HepG2 (cell line): ENCODE data around the gene LSM2. TPM values are rescaled to one million over a fixed set of nuclear protein-coding genes. Genes with fewer than 3 reads are reported as not detected.

Source experiments
- CBX5 ChIP-seq: sonication (generic); formaldehyde crosslinking; IDR thresholded peaks from 2 replicates; pipeline ENCODE4 v1.4.0; 2020; ENCODE audit warnings: missing genetic modification reagents, borderline replicate concordance
- CCDC6 ChIP-seq: sonication (generic); formaldehyde crosslinking; IDR thresholded peaks from 2 replicates; pipeline ENCODE4 v1.8.1; 2022; ENCODE audit warnings: mild to moderate bottlenecking, missing genetic modification reagents, moderate library complexity
- IKZF4 ChIP-seq: sonication (generic); formaldehyde crosslinking; IDR thresholded peaks from 2 replicates; pipeline ENCODE4 v1.5.1; 2020; ENCODE audit warnings: borderline replicate concordance, mild to moderate bottlenecking, low read depth, missing genetic modification reagents; ENCODE audit errors: not compliant biosample characterization
- ISL2 ChIP-seq: sonication (generic); formaldehyde crosslinking; IDR thresholded peaks from 2 replicates; pipeline ENCODE4 v1.5.0; 2020; ENCODE audit warnings: missing genetic modification reagents
- KLF16 ChIP-seq, 2 experiments: sonication (generic) in 1 of 2; formaldehyde crosslinking in 1 of 2; IDR thresholded peaks; 2 replicates each; pipeline versions ENCODE4 v1.6.1 to v1.8.0; 2016 to 2023; ENCODE audit warnings: missing genetic modification reagents in 2 of 2, missing compliant biosample characterization in 1 of 2
- PAX8 ChIP-seq: sonication (generic); formaldehyde crosslinking; IDR thresholded peaks from 2 replicates; pipeline ENCODE4 v1.8.0; 2022; ENCODE audit warnings: mild to moderate bottlenecking, missing genetic modification reagents, borderline replicate concordance
- RERE ChIP-seq: IDR thresholded peaks from 2 replicates; pipeline ENCODE4 v1.6.1; 2016; ENCODE audit warnings: low read depth, missing genetic modification reagents, missing compliant biosample characterization
- SIX1 ChIP-seq: sonication (generic); formaldehyde crosslinking; IDR thresholded peaks from 2 replicates; pipeline ENCODE4 v1.4.0; 2020; ENCODE audit warnings: missing genetic modification reagents, borderline replicate concordance
- TAF15 ChIP-seq: fragments of 200-400 bp; formaldehyde crosslinking; IDR thresholded peaks from one replicate; pipeline ENCODE4 v1.6.1; 2018; ENCODE audit warnings: mild to moderate bottlenecking, low read depth, low read length; ENCODE audit not compliant: poor library complexity, severe bottlenecking
- THAP9 ChIP-seq: sonication (generic); formaldehyde crosslinking; IDR thresholded peaks from 2 replicates; pipeline ENCODE4; 2020; ENCODE audit warnings: missing genetic modification reagents, mild to moderate bottlenecking, borderline replicate concordance
- YEATS2 ChIP-seq: sonication (generic); formaldehyde crosslinking; IDR thresholded peaks from 2 replicates; pipeline ENCODE4 v1.4.0; 2020; ENCODE audit warnings: missing genetic modification reagents, borderline replicate concordance
- YY1 ChIP-seq: IDR thresholded peaks from 2 replicates; pipeline ENCODE4 v1.6.1; 2011; ENCODE audit warnings: low read length, low read depth, moderate library complexity, mild to moderate bottlenecking; ENCODE audit not compliant: insufficient read depth, insufficient replicate concordance
- ZNF17 ChIP-seq: sonication (generic); formaldehyde crosslinking; IDR thresholded peaks from 2 replicates; pipeline ENCODE4 v1.5.0; 2020; ENCODE audit warnings: mild to moderate bottlenecking, missing genetic modification reagents
- ZNF275 ChIP-seq: sonication (generic); formaldehyde crosslinking; IDR thresholded peaks from 2 replicates; pipeline ENCODE4 v1.8.0; 2022; ENCODE audit warnings: missing genetic modification reagents, mild to moderate bottlenecking, inconsistent platforms, borderline replicate concordance
- ZSCAN25 ChIP-seq: sonication (generic); formaldehyde crosslinking; IDR thresholded peaks from 2 replicates; pipeline ENCODE4 v1.8.0; 2022; ENCODE audit warnings: mild to moderate bottlenecking, missing genetic modification reagents
- ZSCAN9 ChIP-seq: IDR thresholded peaks from 2 replicates; pipeline ENCODE4 v1.6.1; 2016; ENCODE audit warnings: borderline replicate concordance
- polyA plus RNA-seq, 8 experiments: library from polyadenylated mRNA; depleted of rRNA in 3 of 8; stranded (reverse) in 7 of 8; unstranded in 1 of 8; fragments of >200 nt; fragmentation: Illumina TruSeq in 4 of 8; extraction: Trizol in 4 of 8; gene quantifications; 2 replicates each; pipeline versions ENCODE4 v1.2.1 to v1.2.3, GENCODE V29; 2011 to 2016; ENCODE audit warnings: low read depth in 4 of 8, missing spikeins in 1 of 8, mixed read lengths in 1 of 8; ENCODE audit not compliant: insufficient read depth in 1 of 8
- total RNA-seq, 5 experiments: library from RNA; depleted of rRNA; stranded (reverse); fragments of >200 nt; fragmentation: Illumina TruSeq; extraction: Trizol; gene quantifications; 2 replicates each; pipeline ENCODE4 v1.2.3, GENCODE V29; 2016; ENCODE audit warnings: low read depth in 1 of 5
- TF ChIP-seq, protein P1 (sequence below): fragments of 450-650 bp; IDR thresholded peaks from 2 replicates; pipeline ENCODE4 v1.6.1; 2017

LSM2 gene
- total and polyA plus RNA-seq, 2 of the 13 experiments (the other 11 are each of a cell fraction or from before 2014, with no cell fraction given) = 69.4 to 90.5 TPM

DNA sequence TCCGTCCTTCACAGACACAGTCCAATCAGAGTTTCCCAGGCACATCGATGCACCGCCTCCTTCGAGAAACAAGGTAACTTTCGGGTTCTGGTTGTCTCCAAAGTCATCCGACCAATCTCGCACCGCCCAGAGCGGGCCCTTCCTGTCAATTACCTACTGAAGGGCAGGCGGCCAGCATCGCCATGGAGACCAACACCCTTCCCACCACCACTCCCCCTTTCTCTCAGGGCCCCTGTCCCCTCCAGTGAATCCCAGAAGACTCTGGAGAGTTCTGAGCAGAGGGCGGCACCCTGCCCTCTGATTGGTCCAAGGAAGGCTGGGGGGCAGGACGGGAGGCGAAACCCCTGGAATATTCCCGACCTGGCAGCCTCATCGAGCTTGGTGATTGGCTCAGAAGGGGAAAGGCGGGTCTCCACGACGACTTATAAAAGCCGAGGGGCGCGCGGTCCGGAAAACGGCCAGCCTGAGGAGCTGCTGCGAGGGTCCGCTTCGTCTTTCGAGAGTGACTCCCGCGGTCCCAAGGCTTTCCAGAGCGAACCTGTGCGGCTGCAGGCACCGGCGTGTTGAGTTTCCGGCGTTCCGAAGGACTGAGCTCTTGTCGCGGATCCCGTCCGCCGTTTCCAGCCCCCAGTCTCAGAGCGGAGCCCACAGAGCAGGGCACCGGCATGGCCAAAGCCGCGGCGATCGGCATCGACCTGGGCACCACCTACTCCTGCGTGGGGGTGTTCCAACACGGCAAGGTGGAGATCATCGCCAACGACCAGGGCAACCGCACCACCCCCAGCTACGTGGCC lies 20.7 kb upstream of the LSM2 start, which contains the start of gene HSPA1B (continued):
- TF ChIP-seq CBX5 (no peak; the same call in 1 of the 2 replicates), RERE (peak; percentile 27; the same call in 1 of the 2 replicates), ZSCAN9 (CRISPR knock-in tag) (peak; percentile 90), ZNF17 (CRISPR knock-in tag) (no peak), CCDC6 (peak; percentile 78; the same call in 1 of the 2 replicates), ZSCAN25 (no peak), ISL2 (peak; percentile 13; the same call in 1 of the 2 replicates), KLF16 (CRISPR knock-in tag; IDR thresholded peaks at IDR 0.05) (peak in 1 of 2 experiments; percentile 96; a peak in 2 of 4 replicates), YEATS2 (CRISPR knock-in tag) (peak; percentile 69; the same call in 1 of the 2 replicates), PAX8 (CRISPR knock-in tag) (no peak), ZNF275 (CRISPR knock-in tag) (peak; percentile 58; the same call in 1 of the 2 replicates), IKZF4 (peak; percentile 72), THAP9 (CRISPR knock-in tag) (peak; percentile 79; the same call in 1 of the 2 replicates), YY1 (peak; percentile 68), SIX1 (CRISPR knock-in tag) (no peak), TAF15 (peak; percentile 54)
- TF ChIP-seq, protein P1, sequence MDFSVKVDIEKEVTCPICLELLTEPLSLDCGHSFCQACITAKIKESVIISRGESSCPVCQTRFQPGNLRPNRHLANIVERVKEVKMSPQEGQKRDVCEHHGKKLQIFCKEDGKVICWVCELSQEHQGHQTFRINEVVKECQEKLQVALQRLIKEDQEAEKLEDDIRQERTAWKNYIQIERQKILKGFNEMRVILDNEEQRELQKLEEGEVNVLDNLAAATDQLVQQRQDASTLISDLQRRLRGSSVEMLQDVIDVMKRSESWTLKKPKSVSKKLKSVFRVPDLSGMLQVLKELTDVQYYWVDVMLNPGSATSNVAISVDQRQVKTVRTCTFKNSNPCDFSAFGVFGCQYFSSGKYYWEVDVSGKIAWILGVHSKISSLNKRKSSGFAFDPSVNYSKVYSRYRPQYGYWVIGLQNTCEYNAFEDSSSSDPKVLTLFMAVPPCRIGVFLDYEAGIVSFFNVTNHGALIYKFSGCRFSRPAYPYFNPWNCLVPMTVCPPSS = no peak
